ENCODE results near the gene NOC3L. TPM values are rescaled to one million over a fixed set of nuclear protein-coding genes. Genes with fewer than 3 reads are reported as not detected.

NOC3L gene
- total and polyA plus RNA-seq, 2 experiments from 2014 or later: 23.4 to 29.9 TPM

GRCh38 chr10:94310369-94310768, 52.4 kb downstream of the NOC3L start:
- no peaks in the 10 kb centered on the region for H3K9me2 ChIP-seq (ENCODE audit: insufficient read depth)
- H3K27ac ChIP-seq: no peak overlapping the region
- no peaks in the 10 kb centered on the region for H3F3A ChIP-seq (ENCODE audit: insufficient read depth)
- WGBS, 2 experiments (ENCODE audit: low coverage in 1 of 2, low lambda C conversion rate in 2 of 2, missing lambda C conversion rate in 2 of 2): 92 to 94% methylated on average over 6 of the region's 6 CpGs
- H3K4me1 ChIP-seq (ENCODE audit: insufficient read depth): peaks cover 6% of the 10 kb centered on the region; the same call in 1 of the 2 replicates
- H3K79me2 ChIP-seq (ENCODE audit: insufficient read depth): no peaks in the 10 kb centered on the region
- H2AFZ ChIP-seq: no peak overlapping the region
- no peaks in the 10 kb centered on the region for H3K9me3 ChIP-seq (ENCODE audit: low read depth)
- no peak overlapping the region for H3K4me3 ChIP-seq
- H3K27me3 ChIP-seq (replicated peaks; ENCODE audit: insufficient read depth): no peaks in the 10 kb centered on the region
- TF ChIP-seq EZH2 (IDR thresholded peaks at IDR 0.05; ENCODE audit: insufficient read depth, poor library complexity, severe bottlenecking) (no peak), EZH2phosphoT487 (IDR thresholded peaks at IDR 0.05; ENCODE audit: insufficient read depth, low read depth) (no peak)
- no peak for DNase-seq
- H3K4me2 ChIP-seq (ENCODE audit: unreplicated experiment): no peak overlapping the region
- no peaks in the 10 kb centered on the region for H4K20me1 ChIP-seq (ENCODE audit: insufficient read depth)
- no peaks in the 10 kb centered on the region for H3K36me3 ChIP-seq (ENCODE audit: low read depth)
- in situ Hi-C loops (cut with MboI): loop anchor here (10.0 kb wide), 2 partner anchors 226 to 486 kb away; no protein-coding TSS in a partner anchor
- no peak overlapping the region for H3K9ac ChIP-seq

GRCh38 chr10:94308866-94309265, 53.9 kb downstream of the NOC3L start:
- Histone ChIP-seq H4K20me1 (ENCODE audit: insufficient read depth) (no peaks in the 10 kb centered on the region), H3K9me2 (ENCODE audit: insufficient read depth) (no peaks in the 10 kb centered on the region), H3K9me3 (ENCODE audit: low read depth) (no peaks in the 10 kb centered on the region), H3K79me2 (ENCODE audit: insufficient read depth) (no peaks in the 10 kb centered on the region), H3K4me3 (no peak overlapping the region), H3K9ac (no peak overlapping the region), H3K4me1 (ENCODE audit: insufficient read depth) (no peaks in the 10 kb centered on the region), H3K36me3 (ENCODE audit: low read depth) (no peaks in the 10 kb centered on the region), H2AFZ (no peak overlapping the region), H3K27me3 (replicated peaks; ENCODE audit: insufficient read depth) (no peaks in the 10 kb centered on the region), H3F3A (ENCODE audit: insufficient read depth) (no peaks in the 10 kb centered on the region), H3K27ac (no peak overlapping the region), H3K4me2 (ENCODE audit: unreplicated experiment) (no peak overlapping the region)
- WGBS, 2 experiments (ENCODE audit: low coverage in 1 of 2, low lambda C conversion rate in 2 of 2, missing lambda C conversion rate in 2 of 2): 95 to 100% methylated on average over 3 of the region's 3 CpGs
- in situ Hi-C loops (cut with MboI): no loop called here
- DNase-seq: no peak
- no peak for TF ChIP-seq EZH2phosphoT487 (IDR thresholded peaks at IDR 0.05; ENCODE audit: insufficient read depth, low read depth)
- TF ChIP-seq EZH2 (IDR thresholded peaks at IDR 0.05; ENCODE audit: insufficient read depth, poor library complexity, severe bottlenecking): no peak

- Histone ChIP-seq H3K36me3 (ENCODE audit: low read depth) (no peaks in the 10 kb centered on the region), H3K4me2 (ENCODE audit: unreplicated experiment) (no peak overlapping the region), H2AFZ (no peak overlapping the region), H3K9me3 (ENCODE audit: low read depth) (no peaks in the 10 kb centered on the region), H3K27me3 (replicated peaks; ENCODE audit: insufficient read depth) (no peaks in the 10 kb centered on the region), H3K27ac (no peak overlapping the region), H3K9me2 (ENCODE audit: insufficient read depth) (no peaks in the 10 kb centered on the region), H4K20me1 (ENCODE audit: insufficient read depth) (no peaks in the 10 kb centered on the region), H3F3A (ENCODE audit: insufficient read depth) (no peaks in the 10 kb centered on the region), H3K9ac (no peak overlapping the region), H3K4me3 (no peak overlapping the region), H3K4me1 (ENCODE audit: insufficient read depth) (no peaks in the 10 kb centered on the region), H3K79me2 (ENCODE audit: insufficient read depth) (no peaks in the 10 kb centered on the region)
- DNase-seq: no peak
- no peak for TF ChIP-seq EZH2 (IDR thresholded peaks at IDR 0.05; ENCODE audit: insufficient read depth, poor library complexity, severe bottlenecking)
- TF ChIP-seq EZH2phosphoT487 (IDR thresholded peaks at IDR 0.05; ENCODE audit: insufficient read depth, low read depth): no peak
- 62 to 65% methylated on average over 5 of the region's 5 CpGs for WGBS, 2 experiments (ENCODE audit: low coverage in 1 of 2, low lambda C conversion rate in 2 of 2, missing lambda C conversion rate in 2 of 2)
- in situ Hi-C loops (cut with MboI): no loop called here
Observed at GRCh38 chr10:94307046-94307615, 55.6 kb downstream of the NOC3L start.

GRCh38 chr10:94303929-94304328, 58.8 kb downstream of the NOC3L start:
- H3K4me3 ChIP-seq: no peak overlapping the region
- no peaks in the 10 kb centered on the region for H3K79me2 ChIP-seq (ENCODE audit: insufficient read depth)
- H3K27me3 ChIP-seq (replicated peaks; ENCODE audit: insufficient read depth): no peaks in the 10 kb centered on the region
- WGBS, 2 experiments (ENCODE audit: low coverage in 1 of 2, low lambda C conversion rate in 2 of 2, missing lambda C conversion rate in 2 of 2): 100% methylated on average over 1 of the region's 1 CpG
- no peak for TF ChIP-seq EZH2phosphoT487 (IDR thresholded peaks at IDR 0.05; ENCODE audit: insufficient read depth, low read depth)
- TF ChIP-seq EZH2 (IDR thresholded peaks at IDR 0.05; ENCODE audit: insufficient read depth, poor library complexity, severe bottlenecking): no peak
- no peaks in the 10 kb centered on the region for H3K36me3 ChIP-seq (ENCODE audit: low read depth)
- H3K4me2 ChIP-seq (ENCODE audit: unreplicated experiment): no peak overlapping the region
- no peak overlapping the region for H3K27ac ChIP-seq
- no peaks in the 10 kb centered on the region for H4K20me1 ChIP-seq (ENCODE audit: insufficient read depth)
- H3K4me1 ChIP-seq (ENCODE audit: insufficient read depth): no peaks in the 10 kb centered on the region
- H3F3A ChIP-seq (ENCODE audit: insufficient read depth): no peaks in the 10 kb centered on the region
- no peak overlapping the region for H3K9ac ChIP-seq
- H3K9me3 ChIP-seq (ENCODE audit: low read depth): no peaks in the 10 kb centered on the region
- no peak for DNase-seq
- no peaks in the 10 kb centered on the region for H3K9me2 ChIP-seq (ENCODE audit: insufficient read depth)
- in situ Hi-C loops (cut with MboI): no loop called here
- H2AFZ ChIP-seq: no peak overlapping the region
